ENCODE measurements around the gene SYVN1. TPM values are rescaled to one million over a fixed set of nuclear protein-coding genes. Genes with fewer than 3 reads are reported as not detected.

The SYVN1 gene
- total RNA-seq, 1 donor from 2014 or later, result 42.5 TPM

GRCh38 chr11:65167656-65168055 is 33.3 kb upstream of the SYVN1 start:
- Histone ChIP-seq H3K9me3 (no peaks in the 10 kb centered on the region), H3K27ac (no peak overlapping the region), H3K36me3 (no peaks in the 10 kb centered on the region), H3K27me3 (no peaks in the 10 kb centered on the region), H3K4me3 (no peak overlapping the region), H3K4me1 (no peaks in the 10 kb centered on the region)
- TF ChIP-seq POLR2AphosphoS5 (IDR thresholded peaks at IDR 0.05; ENCODE audit: insufficient read depth in 1 of 2, low read depth in 1 of 2), result no peak
- no peak for TF ChIP-seq CTCF (IDR thresholded peaks at IDR 0.05)
- TF ChIP-seq POLR2A (IDR thresholded peaks at IDR 0.05), result no peak
- DNase-seq (ENCODE audit: extremely low spot score in 2 of 2), result no peak
- intact Hi-C loops (cut with DNase I), result no loop called here

DNA sequence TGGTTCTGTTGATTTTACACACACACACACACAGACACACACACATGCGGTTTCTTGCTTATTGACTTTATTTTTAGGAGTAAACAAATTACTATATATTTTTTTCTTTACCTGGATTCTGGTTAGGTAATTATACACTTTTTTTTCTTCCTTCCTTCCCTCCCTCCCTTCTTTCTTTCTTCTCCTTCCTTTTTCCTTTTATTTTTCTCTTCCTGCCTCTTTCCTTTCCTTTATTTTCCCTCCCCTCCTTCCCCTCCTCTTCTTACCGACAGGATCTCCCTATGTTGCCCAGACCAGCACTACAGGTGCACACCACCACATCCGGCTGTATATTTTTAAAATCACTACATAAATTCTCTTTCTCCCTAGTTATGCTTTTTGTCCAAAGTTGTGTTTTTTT is 32.6 kb upstream of the SYVN1 start:
- no peak for DNase-seq (ENCODE audit: extremely low spot score in 2 of 2)
- H3K27me3 ChIP-seq, result no peaks in the 10 kb centered on the region
- no peaks in the 10 kb centered on the region for H3K9me3 ChIP-seq
- no peaks in the 10 kb centered on the region for H3K36me3 ChIP-seq
- TF ChIP-seq POLR2A (IDR thresholded peaks at IDR 0.05) (no peak), CTCF (IDR thresholded peaks at IDR 0.05) (no peak), POLR2AphosphoS5 (IDR thresholded peaks at IDR 0.05; ENCODE audit: insufficient read depth in 1 of 2, low read depth in 1 of 2) (no peak)
- no peak overlapping the region for H3K27ac ChIP-seq
- intact Hi-C loops (cut with DNase I), result no loop called here
- no peak overlapping the region for H3K4me3 ChIP-seq
- H3K4me1 ChIP-seq, result no peaks in the 10 kb centered on the region

DNA sequence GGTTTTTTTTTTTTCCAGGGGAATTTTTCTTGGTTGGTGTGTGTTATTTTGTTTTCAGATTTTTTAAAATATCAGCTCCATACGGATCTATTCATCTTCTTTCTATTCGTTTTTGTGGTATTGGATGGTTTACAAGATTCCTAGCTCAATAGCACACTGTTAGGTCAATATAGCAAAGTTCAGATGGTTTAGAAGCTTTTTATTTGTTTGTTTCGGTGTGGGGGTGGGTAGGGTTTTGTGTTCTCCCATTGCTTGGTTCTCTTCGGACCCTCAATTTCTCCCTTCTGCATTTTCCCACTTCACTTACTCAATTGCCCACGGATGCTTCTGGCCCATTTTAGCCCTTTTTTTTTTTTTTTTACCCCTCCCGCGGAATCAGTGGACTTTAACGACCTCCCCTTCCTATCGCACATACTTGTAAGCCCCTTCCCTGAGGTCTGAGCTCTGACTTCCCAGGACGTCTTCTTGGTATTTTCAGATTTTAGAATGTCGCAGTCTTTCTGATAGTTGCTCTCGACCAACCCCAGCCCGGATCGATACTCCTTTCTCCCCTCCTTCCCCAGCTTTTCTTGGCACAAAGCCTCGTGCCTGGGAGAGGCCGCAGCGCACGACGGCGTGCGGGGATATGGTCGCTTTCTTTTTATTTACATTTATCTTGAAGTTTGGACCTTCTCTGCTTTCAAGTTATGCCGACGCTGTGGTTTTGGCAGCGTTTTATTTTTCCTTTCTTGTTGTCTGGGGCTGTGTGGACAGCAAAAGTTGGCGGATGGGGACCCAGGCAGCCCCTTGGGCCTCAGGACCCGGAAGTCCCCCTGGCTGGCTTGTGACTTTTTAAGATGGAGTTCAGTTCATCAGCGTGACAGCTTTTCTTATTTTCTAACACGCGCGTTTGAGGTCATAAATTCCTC is 31.3 kb upstream of the SYVN1 start:
- no peak for TF ChIP-seq POLR2A (IDR thresholded peaks at IDR 0.05)
- no peak for TF ChIP-seq POLR2AphosphoS5 (IDR thresholded peaks at IDR 0.05; ENCODE audit: insufficient read depth in 1 of 2, low read depth in 1 of 2)
- TF ChIP-seq CTCF (IDR thresholded peaks at IDR 0.05), result no peak
- intact Hi-C loops (cut with DNase I), result no loop called here
- Histone ChIP-seq H3K27me3 (no peaks in the 10 kb centered on the region), H3K9me3 (no peaks in the 10 kb centered on the region), H3K4me3 (peak overlapping the region; percentile 14), H3K4me1 (no peaks in the 10 kb centered on the region), H3K27ac (no peak overlapping the region), H3K36me3 (no peaks in the 10 kb centered on the region)
- no peak for DNase-seq (ENCODE audit: extremely low spot score in 2 of 2)

DNA sequence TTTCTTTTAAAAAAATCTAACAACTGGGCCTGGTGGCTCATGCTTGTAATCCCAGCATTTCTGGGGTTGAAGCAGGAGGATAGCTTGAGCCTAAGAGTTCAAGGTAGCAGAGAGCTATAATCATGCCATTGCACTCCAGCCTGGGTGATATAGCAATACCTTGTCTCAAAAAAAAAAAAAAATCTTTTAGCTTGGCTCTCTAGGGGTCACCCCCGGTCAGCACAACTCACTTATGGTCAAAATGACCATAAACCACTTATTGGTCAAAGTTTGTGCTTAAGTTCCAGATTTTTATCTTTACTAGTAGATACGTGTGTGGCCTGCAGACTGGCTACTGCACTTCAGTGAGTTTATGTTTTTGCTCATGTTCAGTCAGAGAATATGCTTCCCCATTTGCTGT is 29.4 kb upstream of the SYVN1 start:
- intact Hi-C loops (cut with DNase I), result no loop called here
- no peaks in the 10 kb centered on the region for H3K4me1 ChIP-seq
- TF ChIP-seq POLR2AphosphoS5 (IDR thresholded peaks at IDR 0.05; ENCODE audit: insufficient read depth in 1 of 2, low read depth in 1 of 2), result no peak
- TF ChIP-seq POLR2A (IDR thresholded peaks at IDR 0.05), result no peak
- no peak for TF ChIP-seq CTCF (IDR thresholded peaks at IDR 0.05)

DNA sequence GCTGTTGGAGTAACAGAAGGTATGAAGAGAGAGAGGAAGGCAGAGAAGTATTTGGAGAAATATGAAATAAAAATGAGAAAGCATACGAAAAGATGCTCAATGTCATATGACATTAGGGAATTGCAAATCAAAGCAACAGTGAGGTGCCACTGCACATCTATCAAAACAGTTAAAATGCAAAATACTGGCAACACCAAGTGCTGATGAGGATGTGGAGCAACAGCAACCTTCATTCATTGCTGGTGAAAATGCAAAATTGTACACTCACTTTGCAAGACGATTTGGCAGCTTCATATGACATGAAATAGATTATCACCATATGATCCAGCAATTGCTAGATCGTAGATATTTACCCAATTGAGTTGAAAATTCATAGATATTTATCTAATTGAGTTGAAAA is 26.3 kb upstream of the SYVN1 start:
- no peak for TF ChIP-seq POLR2A (IDR thresholded peaks at IDR 0.05)
- no peak for TF ChIP-seq CTCF (IDR thresholded peaks at IDR 0.05)
- H3K27ac ChIP-seq, result no peak overlapping the region
- H3K36me3 ChIP-seq, result no peaks in the 10 kb centered on the region
- no peaks in the 10 kb centered on the region for H3K9me3 ChIP-seq
- H3K4me1 ChIP-seq, result no peaks in the 10 kb centered on the region
- no peaks in the 10 kb centered on the region for H3K27me3 ChIP-seq
- DNase-seq (ENCODE audit: extremely low spot score in 2 of 2), result no peak
- H3K4me3 ChIP-seq, result no peak overlapping the region
- intact Hi-C loops (cut with DNase I), result no loop called here

More for the DNA sequence above, 29.4 kb upstream of the SYVN1 start:
- no peaks in the 10 kb centered on the region for H3K27me3 ChIP-seq
- H3K36me3 ChIP-seq, result no peaks in the 10 kb centered on the region
- H3K9me3 ChIP-seq, result no peaks in the 10 kb centered on the region
- H3K4me3 ChIP-seq, result no peak overlapping the region
- H3K27ac ChIP-seq, result no peak overlapping the region
- DNase-seq (ENCODE audit: extremely low spot score in 2 of 2), result no peak
